GM12865 (cell line): ENCODE results near the gene SEMA5B.
A peak's percentile ranks its signal among the peaks of the same experiment; 100 is the strongest.

Experiments used
- DNase-seq: peaks from one replicate; pipeline ENCODE4 v3.0.0; 2010; ENCODE audit warnings: low read depth
- H3K4me3 ChIP-seq: 2 replicates; pipeline ENCODE4 v1.5.1; 2011; ENCODE audit warnings: mild to moderate bottlenecking, low read depth, low read length, control low read depth
- CTCF ChIP-seq: IDR thresholded peaks from 2 replicates; pipeline ENCODE4 v1.5.1; 2011; ENCODE audit warnings: low read length, control low read depth, low read depth, inconsistent platforms; ENCODE audit not compliant: insufficient read depth; ENCODE audit errors: missing control alignments

SEMA5B gene

GRCh38 chr3:122943828-122944190 lies 83.8 kb downstream of the SEMA5B start:
- TF ChIP-seq CTCF, result no peak
- no peak overlapping the region for H3K4me3 ChIP-seq
- DNase-seq, result no peak

- no peak overlapping the region for H3K4me3 ChIP-seq
- TF ChIP-seq CTCF, result peak; percentile 83
- peak; percentile 37 for DNase-seq
Measured at GRCh38 chr3:122942937-122943827, 84.4 kb downstream of the SEMA5B start.

- no peak for DNase-seq
- TF ChIP-seq CTCF, result no peak
Measured at GRCh38 chr3:122942239-122942638, 85.3 kb downstream of the SEMA5B start.

GRCh38 chr3:122941228-122942206 lies 86.0 kb downstream of the SEMA5B start:
- TF ChIP-seq CTCF, result no peak
- no peak for DNase-seq
- H3K4me3 ChIP-seq, result no peak overlapping the region

More at GRCh38 chr3:122942239-122942638, 85.3 kb downstream of the SEMA5B start:
- no peak overlapping the region for H3K4me3 ChIP-seq

GRCh38 chr3:122940628-122941086 lies 86.9 kb downstream of the SEMA5B start:
- no peak for DNase-seq
- no peak overlapping the region for H3K4me3 ChIP-seq
- TF ChIP-seq CTCF, result no peak

- TF ChIP-seq CTCF, result no peak
- no peak for DNase-seq
- H3K4me3 ChIP-seq, result no peak overlapping the region
Measured at GRCh38 chr3:122938783-122939425, 88.7 kb downstream of the SEMA5B start.
